ENCODE measurements around the gene KIFBP.
A peak's percentile ranks its signal among the peaks of the same experiment; 100 is the strongest.
"Not testable (repeated sequence)": the region's sequence is repeated elsewhere in the genome, so short reads cannot be mapped to it uniquely, and the experiment has no call there.

KIFBP gene

GRCh38 chr10:69007260-69007659 lies 18.7 kb downstream of the KIFBP start:
- DNase-seq (ENCODE audit: low read depth) = peak; percentile 55
- TF ChIP-seq MYC (IDR thresholded peaks at IDR 0.05; ENCODE audit: low read depth, low read length) (peak; percentile 54), MAX (IDR thresholded peaks at IDR 0.05; ENCODE audit: low read depth, low read length) (0 out of 2 replicates have a peak, but pooled peaks have one; percentile 10), CTCF (IDR thresholded peaks at IDR 0.05; ENCODE audit: low read depth, low read length) (peak; percentile 23), POLR2A (IDR thresholded peaks at IDR 0.05; ENCODE audit: extremely low read depth, insufficient read length) (no peak)
- no peak overlapping the region for H3K4me3 ChIP-seq (ENCODE audit: low read depth, low read length)

GRCh38 chr10:69009360-69009759 lies 20.8 kb downstream of the KIFBP start:
- TF ChIP-seq POLR2A (IDR thresholded peaks at IDR 0.05; ENCODE audit: extremely low read depth, insufficient read length) (no peak), CTCF (IDR thresholded peaks at IDR 0.05; ENCODE audit: low read depth, low read length) (no peak), MYC (IDR thresholded peaks at IDR 0.05; ENCODE audit: low read depth, low read length) (no peak), MAX (IDR thresholded peaks at IDR 0.05; ENCODE audit: low read depth, low read length) (no peak)
- DNase-seq (ENCODE audit: low read depth) = no peak
- no peak overlapping the region for H3K4me3 ChIP-seq (ENCODE audit: low read depth, low read length)

GRCh38 chr10:69010151-69010640 lies 21.6 kb downstream of the KIFBP start:
- DNase-seq (ENCODE audit: low read depth) = no peak
- no peak for TF ChIP-seq CTCF (IDR thresholded peaks at IDR 0.05; ENCODE audit: low read depth, low read length)
- TF ChIP-seq MAX (IDR thresholded peaks at IDR 0.05; ENCODE audit: low read depth, low read length) = no peak
- no peak for TF ChIP-seq MYC (IDR thresholded peaks at IDR 0.05; ENCODE audit: low read depth, low read length)
- no peak for TF ChIP-seq POLR2A (IDR thresholded peaks at IDR 0.05; ENCODE audit: extremely low read depth, insufficient read length)
- no peak overlapping the region for H3K4me3 ChIP-seq (ENCODE audit: low read depth, low read length)

- H3K4me3 ChIP-seq (ENCODE audit: low read depth, low read length) = not testable (repeated sequence)
- peak; percentile 53 for DNase-seq (ENCODE audit: low read depth)
These were observed 24.2 kb downstream of the KIFBP start for GRCh38 chr10:69012778-69013177.

- peak; percentile 44 for DNase-seq (ENCODE audit: low read depth)
- TF ChIP-seq MAX (IDR thresholded peaks at IDR 0.05; ENCODE audit: low read depth, low read length) (no peak), MYC (IDR thresholded peaks at IDR 0.05; ENCODE audit: low read depth, low read length) (no peak), CTCF (IDR thresholded peaks at IDR 0.05; ENCODE audit: low read depth, low read length) (no peak), POLR2A (IDR thresholded peaks at IDR 0.05; ENCODE audit: extremely low read depth, insufficient read length) (no peak)
- H3K4me3 ChIP-seq (ENCODE audit: low read depth, low read length) = no peak overlapping the region
These were observed 25.6 kb downstream of the KIFBP start for GRCh38 chr10:69014171-69014570.

- TF ChIP-seq CTCF (IDR thresholded peaks at IDR 0.05; ENCODE audit: low read depth, low read length) (no peak), POLR2A (IDR thresholded peaks at IDR 0.05; ENCODE audit: extremely low read depth, insufficient read length) (no peak), MAX (IDR thresholded peaks at IDR 0.05; ENCODE audit: low read depth, low read length) (no peak), MYC (IDR thresholded peaks at IDR 0.05; ENCODE audit: low read depth, low read length) (no peak)
- DNase-seq (ENCODE audit: low read depth) = no peak
- no peak overlapping the region for H3K4me3 ChIP-seq (ENCODE audit: low read depth, low read length)
These were observed 30.0 kb downstream of the KIFBP start for GRCh38 chr10:69018613-69019012.

Data from NB4 (cell line).